K562 (cell line): ENCODE measurements around the gene HPN. TPM values are rescaled to one million over a fixed set of nuclear protein-coding genes. Genes with fewer than 3 reads are reported as not detected.

Source experiments
- BCL6 ChIP-seq: fragments of 250-450 bp; sonication (Bioruptor Pico); IDR thresholded peaks from 2 replicates; pipeline ENCODE4 v1.4.0; 2020
- CC2D1A ChIP-seq: fragments of 450-650 bp; IDR thresholded peaks from 2 replicates; pipeline ENCODE4 v1.6.1; 2017; ENCODE audit warnings: mild to moderate bottlenecking
- HCFC1 ChIP-seq: IDR thresholded peaks from 2 replicates; pipeline ENCODE4 v1.6.1; 2012; ENCODE audit warnings: low read depth, low read length, improper control_type of control experiment
- HNRNPH1 ChIP-seq: fragments of 200-400 bp; formaldehyde crosslinking; optimal IDR thresholded peaks from 2 replicates; pipeline ENCODE3; 2017; ENCODE audit warnings: low read depth, mild to moderate bottlenecking, low read length, moderate library complexity
- ILK ChIP-seq: fragments of 450-650 bp; IDR thresholded peaks from 2 replicates; pipeline ENCODE4 v1.6.1; 2016; ENCODE audit warnings: missing genetic modification characterization, low read depth, mild to moderate bottlenecking, missing compliant biosample characterization, moderate library complexity, borderline replicate concordance
- KLF13 ChIP-seq: fragments of 450-650 bp; IDR thresholded peaks from 2 replicates; pipeline ENCODE4 v1.6.1; 2016; ENCODE audit warnings: missing genetic modification characterization, low read depth, mild to moderate bottlenecking, missing compliant biosample characterization, moderate library complexity, borderline replicate concordance
- NFRKB ChIP-seq: fragments of 450-650 bp; IDR thresholded peaks from 2 replicates; pipeline ENCODE4 v1.6.1; 2016; ENCODE audit warnings: low read depth
- POLR2B ChIP-seq: fragments of 450-650 bp; IDR thresholded peaks from 2 replicates; pipeline ENCODE4 v1.6.1; 2018; ENCODE audit warnings: low read depth; ENCODE audit not compliant: partially characterized antibody
- TRIM25 ChIP-seq: fragments of 450-650 bp; IDR thresholded peaks from 2 replicates; pipeline ENCODE4 v1.7.0; 2016; ENCODE audit warnings: borderline replicate concordance
- ZBTB33 ChIP-seq: sonication (generic); formaldehyde crosslinking; IDR thresholded peaks from 2 replicates; pipeline ENCODE4 v1.8.1; 2023; ENCODE audit warnings: mild to moderate bottlenecking, missing genetic modification reagents
- ZBTB40 ChIP-seq, 2 experiments: fragments of 450-650 bp in 1 of 2; sonication (generic) in 1 of 2; formaldehyde crosslinking in 1 of 2; IDR thresholded peaks; 2 replicates each; pipeline versions ENCODE4 v1.7.1 to v1.9.0; 2016 to 2022; ENCODE audit warnings: inconsistent platforms in 1 of 2, mild to moderate bottlenecking in 1 of 2, missing genetic modification reagents in 1 of 2
- ZFP30 ChIP-seq: fragments of 250-450 bp; sonication (Bioruptor Pico); IDR thresholded peaks from 2 replicates; pipeline ENCODE4 v1.8.0; 2022; ENCODE audit warnings: moderate library complexity, mild to moderate bottlenecking, inconsistent platforms, borderline replicate concordance
- polyA plus RNA-seq, 8 experiments: library from polyadenylated mRNA; depleted of rRNA in 4 of 8; stranded (reverse) in 5 of 8; unstranded in 3 of 8; fragments of >200 nt; fragmentation: Nextera tagmentation in 2 of 8; fragmentation: Illumina TruSeq in 1 of 8; extraction: Ambion mirVana in 2 of 8; extraction: Trizol in 1 of 8; gene quantifications; 2 replicates each; pipeline versions ENCODE4 v1.2.1 to v1.2.3, GENCODE V29; 2011 to 2014; ENCODE audit warnings: inconsistent platforms in 1 of 8, missing spikeins in 1 of 8
- total RNA-seq, 7 experiments: library from RNA; depleted of rRNA in 6 of 7; stranded (reverse); fragments of >200 nt in 6 of 7; fragmentation: Illumina TruSeq in 2 of 7; extraction: Trizol in 2 of 7; gene quantifications; 2 replicates each; pipeline versions ENCODE4 v1.2.1 to v1.2.3, GENCODE V29; 2011 to 2021; ENCODE audit warnings: low replicate concordance in 1 of 7

HPN gene
- total and polyA plus RNA-seq, 9 of the 15 experiments (the other 6 are each of a cell fraction or from before 2014, with no cell fraction given) = 0.10 to 0.20 TPM; not detected in 7

GRCh38 chr19:35013041-35013819 is 28.3 kb upstream of the HPN start (continued):
- TF ChIP-seq ILK (tag) (no peak), BCL6 (no peak), POLR2B (peak; percentile 8), NFRKB (no peak), ZBTB33 (peak; percentile 90), HNRNPH1 (no peak), ZFP30 (no peak), TRIM25 (no peak), HCFC1 (peak; percentile 27; the same call in 1 of the 2 replicates), KLF13 (tag) (no peak), CC2D1A (peak; percentile 68; the same call in 1 of the 2 replicates), ZBTB40 (IDR thresholded peaks at IDR 0.05) (no peak), ZBTB40 (CRISPR knock-in tag; IDR thresholded peaks at IDR 0.05) (no peak)
